SK-N-SH treated with all-trans-retinoic acid at 6 μM for 48 hours (cell line): ENCODE data around the gene GALNT4.

ENCODE experiments used
- ARNTL ChIP-seq: fragments of 450-650 bp; formaldehyde crosslinking; IDR thresholded peaks from 2 replicates; pipeline ENCODE4 v1.5.0; 2020; ENCODE audit warnings: low read depth, mild to moderate bottlenecking, moderate library complexity, borderline replicate concordance
- BACH2 ChIP-seq: fragments of 250-450 bp; sonication (Bioruptor Pico); IDR thresholded peaks from 2 replicates; pipeline ENCODE4 v1.9.0; 2021; ENCODE audit warnings: mild to moderate bottlenecking, borderline replicate concordance
- GLIS3 ChIP-seq: fragments of 250-450 bp; sonication (Bioruptor Pico); IDR thresholded peaks from 2 replicates; pipeline ENCODE4 v1.5.0; 2020; ENCODE audit warnings: mild to moderate bottlenecking, moderate library complexity
- RARB ChIP-seq: fragments of 250-450 bp; sonication (Bioruptor Pico); IDR thresholded peaks from 2 replicates; pipeline ENCODE4 v1.8.0; 2021; ENCODE audit warnings: mild to moderate bottlenecking, moderate library complexity
- ZFP3 ChIP-seq: fragments of 250-450 bp; sonication (Bioruptor Pico); IDR thresholded peaks from 2 replicates; pipeline ENCODE4 v1.5.0; 2020; ENCODE audit warnings: mild to moderate bottlenecking, moderate library complexity
- ZFP30 ChIP-seq: fragments of 450-650 bp; formaldehyde crosslinking; IDR thresholded peaks from 2 replicates; pipeline ENCODE4 v1.5.0; 2022; ENCODE audit warnings: mild to moderate bottlenecking, moderate library complexity
- TF ChIP-seq, protein P1 (sequence below): fragments of 250-450 bp; sonication (Bioruptor Pico); IDR thresholded peaks from 2 replicates; pipeline ENCODE4 v1.5.1; 2020; ENCODE audit warnings: low read depth, mild to moderate bottlenecking, moderate library complexity

DNA sequence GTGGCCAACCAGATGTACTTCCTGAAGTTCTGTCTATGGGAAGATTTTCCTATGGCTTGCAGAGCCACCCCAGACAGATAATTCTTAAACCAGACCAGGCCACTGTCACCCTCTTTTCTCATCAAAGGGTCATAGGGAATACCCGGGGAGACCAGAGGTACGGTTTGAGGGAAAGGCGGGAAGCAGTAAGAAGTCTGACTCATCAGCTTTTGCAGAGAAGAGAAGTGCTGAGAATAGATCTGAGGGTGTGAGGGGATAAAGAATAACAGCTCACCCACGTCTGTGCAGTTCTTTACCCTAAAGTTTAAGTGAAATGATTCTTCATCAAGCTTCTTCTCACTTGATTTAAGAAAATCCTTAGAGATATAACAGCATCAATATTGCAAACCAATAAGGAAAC lies 22.5 kb upstream of the GALNT4 start:
- TF ChIP-seq ARNTL (no peak), BACH2 (no peak), ZFP3 (CRISPR knock-in tag) (no peak), ZFP30 (CRISPR knock-in tag) (no peak), RARB (no peak), GLIS3 (no peak)
- TF ChIP-seq, protein P1, sequence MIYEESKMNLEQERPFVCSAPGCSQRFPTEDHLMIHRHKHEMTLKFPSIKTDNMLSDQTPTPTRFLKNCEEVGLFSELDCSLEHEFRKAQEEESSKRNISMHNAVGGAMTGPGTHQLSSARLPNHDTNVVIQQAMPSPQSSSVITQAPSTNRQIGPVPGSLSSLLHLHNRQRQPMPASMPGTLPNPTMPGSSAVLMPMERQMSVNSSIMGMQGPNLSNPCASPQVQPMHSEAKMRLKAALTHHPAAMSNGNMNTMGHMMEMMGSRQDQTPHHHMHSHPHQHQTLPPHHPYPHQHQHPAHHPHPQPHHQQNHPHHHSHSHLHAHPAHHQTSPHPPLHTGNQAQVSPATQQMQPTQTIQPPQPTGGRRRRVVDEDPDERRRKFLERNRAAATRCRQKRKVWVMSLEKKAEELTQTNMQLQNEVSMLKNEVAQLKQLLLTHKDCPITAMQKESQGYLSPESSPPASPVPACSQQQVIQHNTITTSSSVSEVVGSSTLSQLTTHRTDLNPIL (CRISPR knock-in tag) = no peak
